NCI-H510A treated with DMSO at 0.1 percent for 48 hours (cell line): Measurements from ENCODE around the gene COX6B1.
A peak's percentile ranks its signal among the peaks of the same experiment; 100 is the strongest.
"Not testable (repeated sequence)": the region's sequence is repeated elsewhere in the genome, so short reads cannot be mapped to it uniquely, and the experiment has no call there.

Source experiments
- DNase-seq: peaks from one replicate; lab custom pipeline; 2025; lab: John Stamatoyannopoulos, UW

Gene COX6B1

GRCh38 chr19:35665604-35666003 is 17.5 kb downstream of the COX6B1 start:
- DNase-seq: no peak

GRCh38 chr19:35666251-35666913 is 18.3 kb downstream of the COX6B1 start, which contains the start of gene UPK1A:
Gene UPK1A, plus strand, starts transcription at chr19:35666517. Its CDS starts 296 bp downstream, at chr19:35666813.
- DNase-seq: no peak

GRCh38 chr19:35669566-35669965 is 21.4 kb downstream of the COX6B1 start:
- no peak for DNase-seq

GRCh38 chr19:35669974-35670373 is 21.9 kb downstream of the COX6B1 start:
- DNase-seq: no peak

GRCh38 chr19:35670686-35671085 is 22.6 kb downstream of the COX6B1 start:
- DNase-seq: no peak

GRCh38 chr19:35671818-35672217 is 23.7 kb downstream of the COX6B1 start:
- no peak for DNase-seq

- DNase-seq: no peak
These were observed 25.1 kb downstream of the COX6B1 start for GRCh38 chr19:35673121-35673804.

GRCh38 chr19:35675589-35676140 is 27.5 kb downstream of the COX6B1 start:
- DNase-seq: no peak

GRCh38 chr19:35689836-35690235 is 41.7 kb downstream of the COX6B1 start:
- no peak for DNase-seq

- not testable (repeated sequence) for DNase-seq
These were observed 43.0 kb downstream of the COX6B1 start for GRCh38 chr19:35691106-35691505.

- no peak for DNase-seq
These were observed 43.9 kb downstream of the COX6B1 start for GRCh38 chr19:35692010-35692409.

- no peak for DNase-seq
These were observed 45.3 kb downstream of the COX6B1 start for GRCh38 chr19:35693422-35693821.

GRCh38 chr19:35693835-35694599 is 45.9 kb downstream of the COX6B1 start:
- DNase-seq: peak; percentile 80

- DNase-seq: no peak
These were observed 47.8 kb downstream of the COX6B1 start for GRCh38 chr19:35695895-35696422.

- DNase-seq: no peak
These were observed 48.7 kb downstream of the COX6B1 start for GRCh38 chr19:35696835-35697234.

GRCh38 chr19:35702223-35703012 is 54.3 kb downstream of the COX6B1 start:
- DNase-seq: peak; percentile 96

GRCh38 chr19:35703343-35703742 is 55.2 kb downstream of the COX6B1 start:
- no peak for DNase-seq

GRCh38 chr19:35704218-35704617 is 56.1 kb downstream of the COX6B1 start, which contains the start of gene ZBTB32:
Gene ZBTB32, plus strand, starts transcription at chr19:35704558. Its CDS starts 10,069 bp downstream, at chr19:35714627.
- no peak for DNase-seq
